Liver (tissue), 9 donors: Measurements from ENCODE around the gene NR6A1. TPM values are rescaled to one million over a fixed set of nuclear protein-coding genes. Genes with fewer than 3 reads are reported as not detected.
A peak's percentile ranks its signal among the peaks of the same experiment; 100 is the strongest.

Experiments
- DNase-seq: peaks from one replicate; pipeline ENCODE4 v3.0.0-alpha.2; 2017; ENCODE audit warnings: low spot score
- H3K27ac ChIP-seq, 2 donors: one replicate each; pipeline ENCODE4 v1.7.0; 2013; ENCODE audit warnings: inconsistent platforms in 2 of 2, low read length in 2 of 2, control low read depth in 1 of 2, low read depth in 1 of 2, mild to moderate bottlenecking in 1 of 2
- H3K27me3 ChIP-seq, 4 donors: one replicate each; pipeline versions ENCODE4 v1.6.1 to v1.7.0; 2013; ENCODE audit warnings: low read length in 3 of 4, inconsistent platforms in 1 of 4, mild to moderate bottlenecking in 1 of 4, moderate library complexity in 1 of 4; ENCODE audit not compliant: control insufficient read depth in 4 of 4, insufficient read depth in 4 of 4
- H3K36me3 ChIP-seq, 4 donors: one replicate each; pipeline versions ENCODE4 v1.6.1 to v1.7.0; 2013; ENCODE audit warnings: low read length in 3 of 4, mild to moderate bottlenecking in 3 of 4, low read depth in 1 of 4, moderate library complexity in 1 of 4; ENCODE audit not compliant: control insufficient read depth in 4 of 4, insufficient read depth in 3 of 4
- H3K4me1 ChIP-seq, 4 donors: one replicate each; pipeline versions ENCODE4 v1.6.1 to v1.7.0; 2013; ENCODE audit warnings: low read length in 3 of 4, mild to moderate bottlenecking in 3 of 4, moderate library complexity in 1 of 4; ENCODE audit not compliant: control insufficient read depth in 4 of 4, insufficient read depth in 4 of 4
- H3K4me3 ChIP-seq, 3 donors: one replicate each; pipeline versions ENCODE4 v1.6.1 to v1.7.0; 2013; ENCODE audit warnings: low read length in 3 of 3, control low read depth in 1 of 3, low read depth in 1 of 3, mild to moderate bottlenecking in 1 of 3
- H3K9ac ChIP-seq, 2 donors: one replicate each; pipeline ENCODE4 v1.7.0; 2013; ENCODE audit warnings: low read length in 2 of 2, mild to moderate bottlenecking in 2 of 2, moderate library complexity in 2 of 2, control low read depth in 1 of 2, low read depth in 1 of 2
- H3K9me3 ChIP-seq, 4 donors: one replicate each; pipeline versions ENCODE4 v1.6.1 to v1.7.0; 2013; ENCODE audit warnings: low read length in 3 of 4; ENCODE audit not compliant: control insufficient read depth in 4 of 4
- EGR1 ChIP-seq, 2 donors: IDR thresholded peaks; 2 replicates each; pipeline ENCODE4 v1.6.1; 2016 to 2018; ENCODE audit warnings: antibody characterized with exemption in 2 of 2, low read depth in 2 of 2
- FOXA1 ChIP-seq: IDR thresholded peaks from 2 replicates; pipeline ENCODE4 v1.6.1; 2016; ENCODE audit warnings: antibody characterized with exemption
- FOXA2 ChIP-seq: IDR thresholded peaks from 2 replicates; pipeline ENCODE4 v1.6.1; 2016; ENCODE audit warnings: antibody characterized with exemption
- HNF4A ChIP-seq, 2 donors: conservative IDR thresholded peaks; 2 replicates each; pipeline ENCODE4 v1.6.1; 2016; ENCODE audit warnings: antibody characterized with exemption in 2 of 2, mild to moderate bottlenecking in 2 of 2
- HNF4G ChIP-seq: IDR thresholded peaks from 2 replicates; pipeline ENCODE4 v1.6.1; 2016; ENCODE audit warnings: antibody characterized with exemption
- JUND ChIP-seq, 2 donors: IDR thresholded peaks; 2 replicates each; pipeline ENCODE4 v1.6.1; 2016; ENCODE audit warnings: antibody characterized with exemption in 2 of 2
- NR2F2 ChIP-seq: IDR thresholded peaks from 2 replicates; pipeline ENCODE4 v1.6.1; 2016; ENCODE audit warnings: antibody characterized with exemption
- RAD21 ChIP-seq, 2 donors: IDR thresholded peaks; 2 replicates each; pipeline ENCODE4 v1.6.1; 2016; ENCODE audit warnings: antibody characterized with exemption in 2 of 2, mild to moderate bottlenecking in 2 of 2
- SP1 ChIP-seq: IDR thresholded peaks from 2 replicates; pipeline ENCODE4 v1.6.1; 2018; ENCODE audit warnings: antibody characterized with exemption, mild to moderate bottlenecking
- TAF1 ChIP-seq: conservative IDR thresholded peaks from 2 replicates; pipeline ENCODE4 v1.6.1; 2016; ENCODE audit warnings: antibody characterized with exemption, mild to moderate bottlenecking
- WGBS: extraction: QIAGEN DNeasy Blood & Tissue Kit; methylation state at CpG from one replicate; pipeline ENCODE4 v1.1.7; 2013; 5-methylcytosine and 5-hydroxymethylcytosine counted together
- polyA plus RNA-seq, 2 donors: library from polyadenylated mRNA; stranded (reverse) in 1 of 2; unstranded in 1 of 2; fragments of 200-250 nt in 1 of 2; fragments of >200 nt in 1 of 2; fragmentation: Nextera tagmentation in 1 of 2; extraction: Ambion mirVana in 1 of 2; gene quantifications; one replicate each; pipeline versions ENCODE4 v1.2.1 to v1.2.3, GENCODE V29; 2013 to 2015
- total RNA-seq, 2 donors: library from RNA; depleted of rRNA; stranded (reverse); fragments of >200 nt; gene quantifications; one replicate each; pipeline ENCODE4 v1.2.3, GENCODE V29; 2014
- TF ChIP-seq, protein P1 (sequence below): IDR thresholded peaks from 2 replicates; pipeline ENCODE4 v1.6.1; 2016; ENCODE audit warnings: antibody characterized with exemption, mild to moderate bottlenecking
- TF ChIP-seq, protein P2 (sequence below): IDR thresholded peaks from 2 replicates; pipeline ENCODE4 v1.6.1; 2016; ENCODE audit warnings: antibody characterized with exemption
- TF ChIP-seq, protein P3 (sequence below): IDR thresholded peaks from 2 replicates; pipeline ENCODE4 v1.6.1; 2016; ENCODE audit warnings: antibody characterized with exemption
- TF ChIP-seq, protein P4 (sequence below): IDR thresholded peaks from 2 replicates; pipeline ENCODE4 v1.6.1; 2016; ENCODE audit warnings: antibody characterized with exemption
- TF ChIP-seq, protein P5 (sequence below): fragments of 150-350 bp; IDR thresholded peaks from 2 replicates; pipeline ENCODE4 v1.5.1; 2017; ENCODE audit warnings: improper control_type of control experiment, low read depth, low read length; ENCODE audit not compliant: missing input control
- donor health status: healthy.
- donor health status: healthy.
- donor health status: healthy.
- donor health status: healthy.
- donor health status: healthy.

Gene NR6A1
- total and polyA plus RNA-seq, 4 donors, result 0.72 to 6.1 (median 2.1) TPM

DNA sequence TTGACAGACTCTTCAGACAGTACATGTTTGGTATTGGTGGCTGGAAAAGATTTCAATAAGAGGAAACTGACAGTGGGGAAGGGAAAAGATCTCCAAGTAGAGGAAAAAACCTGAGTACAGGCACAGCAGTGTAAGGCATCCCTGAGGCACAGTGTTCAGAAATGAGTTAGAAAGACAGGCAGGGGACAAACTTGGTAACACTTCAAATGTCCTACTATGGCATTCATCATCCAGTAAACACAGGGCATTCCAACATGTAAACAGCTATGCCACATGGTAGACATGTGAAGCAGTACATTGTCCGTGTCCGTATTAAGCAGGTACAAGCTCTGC is 218.9 kb downstream of the NR6A1 start:
- no peaks in the 10 kb centered on the region for H3K27me3 ChIP-seq
- no peak for TF ChIP-seq HNF4G
- TF ChIP-seq, protein P1, sequence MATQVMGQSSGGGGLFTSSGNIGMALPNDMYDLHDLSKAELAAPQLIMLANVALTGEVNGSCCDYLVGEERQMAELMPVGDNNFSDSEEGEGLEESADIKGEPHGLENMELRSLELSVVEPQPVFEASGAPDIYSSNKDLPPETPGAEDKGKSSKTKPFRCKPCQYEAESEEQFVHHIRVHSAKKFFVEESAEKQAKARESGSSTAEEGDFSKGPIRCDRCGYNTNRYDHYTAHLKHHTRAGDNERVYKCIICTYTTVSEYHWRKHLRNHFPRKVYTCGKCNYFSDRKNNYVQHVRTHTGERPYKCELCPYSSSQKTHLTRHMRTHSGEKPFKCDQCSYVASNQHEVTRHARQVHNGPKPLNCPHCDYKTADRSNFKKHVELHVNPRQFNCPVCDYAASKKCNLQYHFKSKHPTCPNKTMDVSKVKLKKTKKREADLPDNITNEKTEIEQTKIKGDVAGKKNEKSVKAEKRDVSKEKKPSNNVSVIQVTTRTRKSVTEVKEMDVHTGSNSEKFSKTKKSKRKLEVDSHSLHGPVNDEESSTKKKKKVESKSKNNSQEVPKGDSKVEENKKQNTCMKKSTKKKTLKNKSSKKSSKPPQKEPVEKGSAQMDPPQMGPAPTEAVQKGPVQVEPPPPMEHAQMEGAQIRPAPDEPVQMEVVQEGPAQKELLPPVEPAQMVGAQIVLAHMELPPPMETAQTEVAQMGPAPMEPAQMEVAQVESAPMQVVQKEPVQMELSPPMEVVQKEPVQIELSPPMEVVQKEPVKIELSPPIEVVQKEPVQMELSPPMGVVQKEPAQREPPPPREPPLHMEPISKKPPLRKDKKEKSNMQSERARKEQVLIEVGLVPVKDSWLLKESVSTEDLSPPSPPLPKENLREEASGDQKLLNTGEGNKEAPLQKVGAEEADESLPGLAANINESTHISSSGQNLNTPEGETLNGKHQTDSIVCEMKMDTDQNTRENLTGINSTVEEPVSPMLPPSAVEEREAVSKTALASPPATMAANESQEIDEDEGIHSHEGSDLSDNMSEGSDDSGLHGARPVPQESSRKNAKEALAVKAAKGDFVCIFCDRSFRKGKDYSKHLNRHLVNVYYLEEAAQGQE, result no peak
- TF ChIP-seq FOXA2, result no peak
- TF ChIP-seq, protein P2, sequence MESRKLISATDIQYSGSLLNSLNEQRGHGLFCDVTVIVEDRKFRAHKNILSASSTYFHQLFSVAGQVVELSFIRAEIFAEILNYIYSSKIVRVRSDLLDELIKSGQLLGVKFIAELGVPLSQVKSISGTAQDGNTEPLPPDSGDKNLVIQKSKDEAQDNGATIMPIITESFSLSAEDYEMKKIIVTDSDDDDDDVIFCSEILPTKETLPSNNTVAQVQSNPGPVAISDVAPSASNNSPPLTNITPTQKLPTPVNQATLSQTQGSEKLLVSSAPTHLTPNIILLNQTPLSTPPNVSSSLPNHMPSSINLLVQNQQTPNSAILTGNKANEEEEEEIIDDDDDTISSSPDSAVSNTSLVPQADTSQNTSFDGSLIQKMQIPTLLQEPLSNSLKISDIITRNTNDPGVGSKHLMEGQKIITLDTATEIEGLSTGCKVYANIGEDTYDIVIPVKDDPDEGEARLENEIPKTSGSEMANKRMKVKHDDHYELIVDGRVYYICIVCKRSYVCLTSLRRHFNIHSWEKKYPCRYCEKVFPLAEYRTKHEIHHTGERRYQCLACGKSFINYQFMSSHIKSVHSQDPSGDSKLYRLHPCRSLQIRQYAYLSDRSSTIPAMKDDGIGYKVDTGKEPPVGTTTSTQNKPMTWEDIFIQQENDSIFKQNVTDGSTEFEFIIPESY, result no peak
- TF ChIP-seq, protein P3, sequence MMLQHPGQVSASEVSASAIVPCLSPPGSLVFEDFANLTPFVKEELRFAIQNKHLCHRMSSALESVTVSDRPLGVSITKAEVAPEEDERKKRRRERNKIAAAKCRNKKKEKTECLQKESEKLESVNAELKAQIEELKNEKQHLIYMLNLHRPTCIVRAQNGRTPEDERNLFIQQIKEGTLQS, result no peak
- no peak for TF ChIP-seq FOXA1
- TF ChIP-seq, protein P4, sequence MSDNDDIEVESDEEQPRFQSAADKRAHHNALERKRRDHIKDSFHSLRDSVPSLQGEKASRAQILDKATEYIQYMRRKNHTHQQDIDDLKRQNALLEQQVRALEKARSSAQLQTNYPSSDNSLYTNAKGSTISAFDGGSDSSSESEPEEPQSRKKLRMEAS, result no peak
- no peak for TF ChIP-seq NR2F2
- TF ChIP-seq EGR1 (IDR thresholded peaks at IDR 0.05; ENCODE audit: low read depth in 2 of 2), result no peak
- no peak for TF ChIP-seq RAD21 (IDR thresholded peaks at IDR 0.05)
- TF ChIP-seq HNF4A (conservative IDR thresholded peaks at IDR 0.05), result no peak
- no peak for TF ChIP-seq TAF1
- no peak for TF ChIP-seq SP1
- H3K27ac ChIP-seq, result no peak overlapping the region
- no peaks in the 10 kb centered on the region for H3K4me1 ChIP-seq
- no peaks in the 10 kb centered on the region for H3K36me3 ChIP-seq
- H3K9ac ChIP-seq, result no peak overlapping the region
- H3K9me3 ChIP-seq, result no peaks in the 10 kb centered on the region
- DNase-seq, result no peak
- WGBS, result 91% methylated on average over 2 of the region's 2 CpGs
- H3K4me3 ChIP-seq, result no peak overlapping the region

DNA sequence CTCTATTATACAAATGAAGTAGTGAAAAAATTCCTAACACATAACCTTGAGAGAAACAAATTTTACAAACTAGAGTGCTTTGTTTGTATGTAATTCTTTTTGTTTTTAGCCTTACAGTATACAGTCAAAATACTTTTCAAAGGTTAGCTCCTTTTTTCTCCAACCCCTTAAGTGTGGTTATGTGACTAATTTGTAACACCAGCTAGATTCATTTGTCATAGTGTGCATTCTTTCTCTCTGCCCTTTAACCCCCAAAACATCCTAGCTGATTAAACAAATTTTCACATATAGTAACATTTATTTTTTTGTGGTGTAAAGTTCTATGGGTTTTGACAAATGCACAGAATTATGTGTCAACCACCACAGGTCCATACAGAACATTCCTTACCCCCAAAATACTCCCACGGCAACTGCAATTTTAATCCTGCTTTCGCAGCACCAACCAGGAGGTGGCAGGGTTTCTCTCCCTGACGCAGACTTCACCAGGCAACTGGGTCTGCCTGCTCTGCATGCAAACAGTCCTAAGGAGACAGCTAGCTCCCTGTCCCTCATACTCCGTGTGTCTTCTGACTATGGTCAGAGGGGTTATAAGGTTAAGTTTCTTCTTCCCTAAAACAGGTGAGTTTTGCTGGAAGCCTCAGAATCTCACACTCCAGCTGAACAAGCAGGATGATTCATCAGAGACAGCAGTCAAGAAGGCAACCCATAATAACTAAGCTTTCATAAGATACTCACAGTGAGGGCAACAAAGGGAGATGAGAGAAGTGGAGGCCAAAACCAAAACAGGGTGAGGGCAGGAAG is 219.4 kb downstream of the NR6A1 start:
- H3K9ac ChIP-seq, result no peak overlapping the region
- TF ChIP-seq JUND (IDR thresholded peaks at IDR 0.05) (no peak), RAD21 (IDR thresholded peaks at IDR 0.05) (peak; percentile 80 to 91), FOXA2 (no peak)
- TF ChIP-seq, protein P5, sequence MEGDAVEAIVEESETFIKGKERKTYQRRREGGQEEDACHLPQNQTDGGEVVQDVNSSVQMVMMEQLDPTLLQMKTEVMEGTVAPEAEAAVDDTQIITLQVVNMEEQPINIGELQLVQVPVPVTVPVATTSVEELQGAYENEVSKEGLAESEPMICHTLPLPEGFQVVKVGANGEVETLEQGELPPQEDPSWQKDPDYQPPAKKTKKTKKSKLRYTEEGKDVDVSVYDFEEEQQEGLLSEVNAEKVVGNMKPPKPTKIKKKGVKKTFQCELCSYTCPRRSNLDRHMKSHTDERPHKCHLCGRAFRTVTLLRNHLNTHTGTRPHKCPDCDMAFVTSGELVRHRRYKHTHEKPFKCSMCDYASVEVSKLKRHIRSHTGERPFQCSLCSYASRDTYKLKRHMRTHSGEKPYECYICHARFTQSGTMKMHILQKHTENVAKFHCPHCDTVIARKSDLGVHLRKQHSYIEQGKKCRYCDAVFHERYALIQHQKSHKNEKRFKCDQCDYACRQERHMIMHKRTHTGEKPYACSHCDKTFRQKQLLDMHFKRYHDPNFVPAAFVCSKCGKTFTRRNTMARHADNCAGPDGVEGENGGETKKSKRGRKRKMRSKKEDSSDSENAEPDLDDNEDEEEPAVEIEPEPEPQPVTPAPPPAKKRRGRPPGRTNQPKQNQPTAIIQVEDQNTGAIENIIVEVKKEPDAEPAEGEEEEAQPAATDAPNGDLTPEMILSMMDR, result peak; percentile 53
- no peak overlapping the region for H3K4me3 ChIP-seq
- H3K36me3 ChIP-seq, result no peaks in the 10 kb centered on the region
- H3K27ac ChIP-seq, result no peak overlapping the region
- no peaks in the 10 kb centered on the region for H3K4me1 ChIP-seq
- no peaks in the 10 kb centered on the region for H3K9me3 ChIP-seq
- no peaks in the 10 kb centered on the region for H3K27me3 ChIP-seq
- whole genome bisulfite sequencing, result 41% methylated on average over 4 of the region's 4 CpGs
- DNase-seq, result peak; percentile 48
